HL-60 (cell line): ENCODE results near the gene RNF121.

ENCODE experiments used
- DNase-seq, 2 experiments: peaks; one replicate each; pipeline ENCODE4 v3.0.0-alpha.2; 2010 to 2020; ENCODE audit warnings: low read depth in 1 of 2, low spot score in 1 of 2
- H3K27ac ChIP-seq: fragments of 250-450 bp; sonication (Bioruptor Pico); replicated peaks from 2 replicates; pipeline ENCODE4 v1.5.1; 2020; ENCODE audit warnings: mild to moderate bottlenecking, moderate library complexity
- H3K27me3 ChIP-seq: fragments of 250-450 bp; sonication (Bioruptor Pico); 2 replicates; pipeline ENCODE4 v1.5.1; 2021; ENCODE audit warnings: mild to moderate bottlenecking, moderate library complexity; ENCODE audit not compliant: insufficient read depth, poor library complexity, severe bottlenecking
- H3K4me3 ChIP-seq: replicated peaks from 2 replicates; pipeline ENCODE4 v1.5.1; 2011; ENCODE audit warnings: mild to moderate bottlenecking, control low read depth, low read length; ENCODE audit not compliant: insufficient read depth
- CTCF ChIP-seq: IDR thresholded peaks from one replicate; pipeline ENCODE4 v1.5.1; 2011; ENCODE audit warnings: low read length, control low read depth, inconsistent platforms; ENCODE audit not compliant: insufficient read depth
- GABPA ChIP-seq: IDR thresholded peaks from 2 replicates; pipeline ENCODE4 v1.6.1; 2012; ENCODE audit warnings: low read depth
- POLR2AphosphoS5 ChIP-seq: IDR thresholded peaks from 2 replicates; pipeline ENCODE4 v1.6.1; 2012; ENCODE audit warnings: low read depth
- REST ChIP-seq: IDR thresholded peaks from 2 replicates; pipeline ENCODE4 v1.6.1; 2012; ENCODE audit warnings: low read depth; ENCODE audit not compliant: insufficient replicate concordance
- SPI1 ChIP-seq: IDR thresholded peaks from 2 replicates; pipeline ENCODE4 v1.6.1; 2012; ENCODE audit warnings: low read depth, mild to moderate bottlenecking, borderline replicate concordance

The RNF121 gene

GRCh38 chr11:71940561-71941219 is 11.8 kb downstream of the RNF121 start:
- no peak for TF ChIP-seq SPI1
- TF ChIP-seq POLR2AphosphoS5: no peak
- no peak for TF ChIP-seq GABPA
- no peak for TF ChIP-seq CTCF
- no peak for DNase-seq
- no peak overlapping the region for H3K4me3 ChIP-seq
- no peak overlapping the region for H3K27ac ChIP-seq
- H3K27me3 ChIP-seq: no peaks in the 10 kb centered on the region

- no peak for TF ChIP-seq GABPA
- TF ChIP-seq REST: no peak
- TF ChIP-seq POLR2AphosphoS5: no peak
- no peak for TF ChIP-seq CTCF
- TF ChIP-seq SPI1: no peak
- no peak for DNase-seq
- no peak overlapping the region for H3K4me3 ChIP-seq
- H3K27me3 ChIP-seq: no peaks in the 10 kb centered on the region
- H3K27ac ChIP-seq: no peak overlapping the region
Observed at GRCh38 chr11:71946144-71946571, 17.3 kb downstream of the RNF121 start.

- no peak overlapping the region for H3K4me3 ChIP-seq
- no peak overlapping the region for H3K27ac ChIP-seq
- no peaks in the 10 kb centered on the region for H3K27me3 ChIP-seq
- DNase-seq: no peak
- TF ChIP-seq GABPA: no peak
- no peak for TF ChIP-seq POLR2AphosphoS5
- no peak for TF ChIP-seq REST
- no peak for TF ChIP-seq SPI1
- no peak for TF ChIP-seq CTCF
Observed at GRCh38 chr11:71947498-71947897, 18.7 kb downstream of the RNF121 start.
